ENCODE measurements around the gene VPS35L.

VPS35L gene

DNA sequence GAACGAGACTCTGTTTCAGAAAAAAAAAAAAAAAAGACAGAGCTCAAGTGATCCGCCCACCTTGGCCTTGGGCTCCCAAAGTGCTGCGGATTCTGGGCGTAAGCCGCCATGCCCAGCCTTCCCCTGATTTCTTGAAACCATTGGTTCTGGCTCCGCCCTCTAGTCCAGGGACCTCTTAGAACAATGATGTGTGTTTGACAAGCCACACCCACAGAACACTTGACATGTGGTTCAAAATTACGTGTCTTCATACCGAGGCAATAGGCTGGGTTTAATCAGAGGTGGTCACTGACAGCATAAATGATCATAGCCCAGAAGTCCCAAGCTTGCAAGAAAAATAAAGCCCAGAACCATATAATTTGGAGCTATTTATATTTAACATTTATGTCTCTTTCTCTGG lies 139.5 kb downstream of the VPS35L start:
- no peak for DNase-seq (ENCODE audit: low read depth, low spot score)

DNA sequence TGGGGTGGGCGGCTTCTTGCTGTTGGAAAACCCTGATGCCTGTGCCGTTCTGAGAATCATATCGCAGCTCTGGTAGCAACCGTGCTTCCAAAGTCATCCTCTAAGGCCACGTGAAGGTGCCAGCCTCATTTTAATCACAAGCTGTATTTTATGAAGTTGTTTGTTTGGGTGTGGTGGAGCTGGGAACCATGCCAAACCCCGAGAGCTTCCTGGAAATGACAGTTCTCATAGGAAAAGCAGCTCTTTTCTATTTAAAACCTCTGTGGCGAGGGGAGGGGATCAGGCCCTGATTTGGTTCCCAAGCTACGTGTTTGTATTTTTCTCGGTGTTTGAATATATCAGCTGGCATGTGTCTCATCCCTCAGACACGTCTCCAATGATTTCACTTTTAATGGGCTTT lies 140.8 kb downstream of the VPS35L start:
- DNase-seq (ENCODE audit: low read depth, low spot score) = no peak

DNA sequence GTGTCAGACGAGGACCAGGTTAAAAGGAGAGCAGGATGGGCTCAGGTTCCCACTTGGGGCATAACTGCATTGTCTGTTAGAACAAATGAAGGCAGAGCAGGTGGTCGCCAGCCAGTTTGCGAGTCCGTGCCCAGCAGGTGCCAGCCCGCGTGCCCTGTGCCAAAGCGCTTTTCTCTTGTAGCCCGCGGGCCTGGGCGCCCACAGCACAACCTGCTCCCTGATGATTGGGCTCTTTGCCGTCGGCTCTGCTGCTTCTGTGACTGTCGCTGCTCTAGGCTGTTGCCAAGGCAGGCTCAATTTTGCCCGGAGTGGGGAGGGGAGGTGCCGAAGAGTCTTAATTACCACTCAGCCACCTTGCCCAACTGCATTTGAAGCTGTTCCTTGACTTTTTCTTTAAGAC lies 141.5 kb downstream of the VPS35L start:
- DNase-seq (ENCODE audit: low read depth, low spot score) = no peak

DNA sequence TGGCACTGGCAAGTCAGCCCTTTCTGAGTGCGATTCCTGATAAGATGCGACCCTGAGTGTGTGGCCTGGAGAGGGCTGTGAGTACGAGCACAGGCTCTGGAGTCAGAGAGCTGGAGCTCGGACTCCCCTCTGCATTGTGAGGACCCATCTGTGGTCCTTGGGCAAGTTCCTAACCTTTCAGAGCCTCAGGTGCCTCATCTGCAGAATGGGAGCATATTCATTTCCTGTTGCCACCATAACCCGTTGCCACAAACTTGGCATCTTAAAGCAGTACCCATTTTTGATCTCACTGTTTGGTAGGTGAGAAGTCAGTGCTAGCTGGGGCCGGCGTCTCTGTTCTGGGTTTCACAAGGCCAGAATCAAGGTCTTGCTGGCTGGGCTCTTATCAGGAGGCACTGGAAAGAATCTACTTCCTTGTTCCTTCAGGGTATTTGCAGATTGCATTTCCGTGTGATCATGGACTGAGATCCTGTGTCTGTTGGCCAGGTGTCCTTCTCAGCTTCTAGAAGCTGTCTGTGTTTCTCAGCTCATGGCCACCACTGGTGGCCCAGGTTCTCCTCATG lies 142.3 kb downstream of the VPS35L start:
- DNase-seq (ENCODE audit: low read depth, low spot score) = no peak

DNA sequence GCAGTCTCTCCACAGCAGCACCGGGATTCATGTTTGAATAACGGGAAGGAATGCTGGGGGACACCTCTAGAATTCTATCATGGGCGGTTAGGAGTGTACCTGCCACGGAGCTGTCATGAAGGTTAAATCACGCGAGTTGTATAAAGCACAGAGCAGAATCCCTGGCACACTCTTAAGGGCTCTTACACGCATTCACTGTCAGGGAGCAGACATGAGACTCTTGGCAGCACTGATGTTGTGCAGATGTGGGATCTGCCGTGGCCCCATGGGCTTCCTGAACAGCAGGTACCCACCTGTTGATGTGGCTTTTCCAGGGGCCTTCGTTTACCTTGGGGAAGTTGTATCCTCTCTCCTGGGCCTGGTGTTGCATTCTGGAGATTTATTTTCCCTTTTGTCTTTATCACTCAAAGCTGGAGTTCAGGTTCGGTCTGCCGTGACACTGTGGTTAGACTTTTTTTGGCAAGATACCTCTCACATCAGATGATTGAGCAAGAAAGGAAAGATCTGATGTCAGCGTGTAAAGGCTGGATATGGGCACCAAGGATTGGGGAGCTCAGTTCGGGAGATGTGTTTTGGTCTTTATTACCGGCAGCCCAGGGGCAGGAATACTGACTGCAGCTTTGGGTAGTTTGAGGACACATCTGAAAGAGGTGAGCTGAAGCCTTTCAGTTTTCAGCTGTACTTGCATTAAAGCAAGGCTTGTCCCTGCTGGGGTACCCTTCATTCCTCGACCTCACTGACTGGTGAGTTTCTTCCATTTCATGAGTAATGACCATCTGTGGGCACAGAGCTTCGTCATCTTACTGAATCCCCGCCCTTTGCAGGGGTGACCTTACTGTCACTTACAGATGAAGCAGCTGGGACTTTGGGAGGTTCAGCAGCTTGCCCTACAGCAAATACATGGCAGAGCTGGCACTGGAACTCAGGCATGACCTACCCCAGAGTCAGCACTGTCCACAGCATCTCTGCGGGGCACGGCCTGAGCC lies 143.3 kb downstream of the VPS35L start:
- no peak for DNase-seq (ENCODE audit: low read depth, low spot score)

DNA sequence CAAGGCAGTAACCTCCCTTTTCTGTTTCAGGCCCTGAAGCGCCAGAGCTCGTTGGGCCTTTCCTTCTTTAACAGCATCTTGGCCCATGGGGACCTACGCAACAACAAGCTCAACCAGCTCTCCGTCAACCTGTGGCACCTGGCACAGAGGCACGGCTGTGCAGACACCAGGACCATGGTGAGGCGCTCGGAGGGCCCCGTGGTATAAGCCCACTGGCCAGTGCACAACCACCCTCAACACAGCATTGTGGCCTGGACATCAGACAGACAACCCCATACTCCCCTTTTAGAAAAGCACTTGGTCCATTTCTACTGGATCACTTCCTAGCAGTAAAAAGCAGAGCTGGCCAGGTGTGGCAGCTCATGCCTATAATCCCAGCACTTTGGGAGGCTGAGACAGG lies 144.0 kb downstream of the VPS35L start:
- no peak for DNase-seq (ENCODE audit: low read depth, low spot score)

DNA sequence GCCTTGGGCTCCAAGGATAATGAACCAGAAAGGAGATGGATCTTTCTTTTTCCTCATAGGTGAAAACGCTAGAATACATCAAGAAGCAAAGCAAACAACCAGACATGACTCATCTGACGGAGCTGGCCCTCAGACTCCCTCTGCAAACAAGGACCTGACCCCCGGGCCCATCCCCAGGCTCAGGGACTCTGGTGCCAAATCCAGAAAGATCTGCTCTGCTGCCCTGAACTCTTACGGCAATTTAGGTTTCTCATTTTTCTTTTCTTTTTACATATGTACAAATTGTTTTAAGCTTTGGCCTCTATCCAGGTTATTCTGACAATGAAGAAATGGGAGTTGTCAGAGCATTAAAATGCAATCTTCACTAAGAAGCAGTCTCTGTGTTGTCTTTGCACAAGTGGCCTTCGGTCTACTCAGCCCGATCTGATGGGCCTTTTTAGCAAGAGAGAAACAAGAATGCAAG lies 144.8 kb downstream of the VPS35L start:
- no peak for DNase-seq (ENCODE audit: low read depth, low spot score)

DNA sequence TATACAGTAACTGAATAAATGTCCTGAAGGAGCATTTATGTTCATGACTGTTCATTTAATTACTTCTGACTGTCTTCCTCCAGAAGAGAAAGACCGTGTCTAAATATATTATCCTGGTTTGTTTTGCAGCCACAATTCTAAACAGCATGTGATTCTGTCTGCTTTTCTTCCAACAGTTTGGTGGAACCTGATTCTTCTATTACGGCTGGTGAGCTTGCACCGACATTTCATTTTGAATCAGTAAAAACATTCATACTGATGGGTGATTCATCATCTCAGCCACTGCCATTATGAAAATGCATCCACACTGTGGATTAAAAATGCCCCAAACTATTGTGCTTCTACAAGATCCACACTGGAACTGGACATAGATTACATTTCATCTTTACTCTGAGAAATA lies 145.6 kb downstream of the VPS35L start:
- no peak for DNase-seq (ENCODE audit: low read depth, low spot score)

DNA sequence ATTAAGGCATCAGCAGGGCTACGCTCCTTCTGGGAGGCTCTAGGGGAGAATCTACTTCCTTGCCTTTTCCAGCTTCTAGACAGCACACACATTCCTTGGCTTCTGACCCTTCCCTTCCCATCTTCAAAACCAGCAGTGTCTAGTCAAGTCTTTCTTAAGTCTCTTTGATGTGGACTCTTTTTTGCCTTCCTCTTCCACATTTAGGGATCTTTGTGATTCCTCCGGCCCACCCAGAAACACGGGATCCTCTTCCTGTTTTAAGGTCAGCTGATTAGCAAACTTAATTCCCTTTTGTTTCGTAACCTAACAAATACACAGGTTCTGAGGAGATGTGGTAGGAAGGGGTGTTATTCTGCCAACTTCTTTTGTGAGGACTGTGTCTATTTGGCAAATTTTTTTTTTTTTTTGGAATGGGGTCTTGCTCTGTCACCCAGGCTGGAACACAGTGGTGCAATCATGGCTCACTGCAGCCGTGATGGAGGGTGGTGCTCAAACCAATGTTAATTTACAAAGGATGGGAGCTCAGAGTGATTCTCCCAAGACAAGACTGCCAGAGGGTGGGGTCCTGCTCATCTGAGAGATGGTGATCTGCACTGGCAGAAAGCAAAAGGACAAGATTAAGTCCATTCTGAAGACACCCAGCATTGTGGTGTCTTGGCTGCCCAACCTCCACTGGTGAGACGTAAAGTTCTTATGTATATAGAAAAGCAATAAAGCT lies 147.8 kb downstream of the VPS35L start:
- no peak for DNase-seq (ENCODE audit: low read depth, low spot score)

DNA sequence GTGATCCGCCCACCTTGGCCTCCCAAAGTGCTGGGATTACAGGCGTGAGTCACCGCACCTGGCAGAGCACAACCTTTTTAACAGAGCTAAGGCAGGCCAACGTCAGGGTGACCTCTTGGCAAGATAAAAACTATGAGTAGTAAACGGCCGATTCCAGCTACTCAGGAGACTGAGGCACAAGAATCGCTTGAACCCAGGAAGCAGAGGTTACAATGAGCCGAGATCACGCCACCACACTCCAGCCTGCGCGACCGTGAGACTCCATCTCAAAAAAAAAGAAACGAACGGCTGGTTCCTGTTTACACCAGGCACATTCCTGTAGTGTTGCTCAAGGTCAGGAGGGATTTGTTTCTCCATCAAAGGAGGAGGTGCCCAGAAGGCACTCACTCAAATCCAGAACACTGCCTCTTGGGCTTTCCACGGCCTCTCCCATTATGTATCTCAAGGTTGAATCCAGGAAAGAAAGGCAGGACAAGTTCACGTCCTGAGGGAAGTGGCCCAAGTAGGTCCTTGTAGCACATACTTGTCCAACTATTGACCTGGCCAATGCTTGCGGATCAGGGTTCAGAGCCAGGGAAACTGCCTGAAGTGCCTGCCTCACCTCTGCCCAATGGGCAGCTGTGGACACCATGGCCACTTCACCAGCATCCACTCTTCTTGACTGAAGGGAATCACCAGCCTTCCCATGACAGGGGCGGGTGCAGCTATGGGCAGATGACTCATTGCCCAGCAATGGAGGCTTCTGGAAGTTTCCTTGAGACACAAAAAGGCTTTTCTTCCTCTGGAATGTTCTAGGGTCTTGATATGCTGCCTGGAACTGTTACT lies 149.0 kb downstream of the VPS35L start:
- no peak for DNase-seq (ENCODE audit: low read depth, low spot score)

DNA sequence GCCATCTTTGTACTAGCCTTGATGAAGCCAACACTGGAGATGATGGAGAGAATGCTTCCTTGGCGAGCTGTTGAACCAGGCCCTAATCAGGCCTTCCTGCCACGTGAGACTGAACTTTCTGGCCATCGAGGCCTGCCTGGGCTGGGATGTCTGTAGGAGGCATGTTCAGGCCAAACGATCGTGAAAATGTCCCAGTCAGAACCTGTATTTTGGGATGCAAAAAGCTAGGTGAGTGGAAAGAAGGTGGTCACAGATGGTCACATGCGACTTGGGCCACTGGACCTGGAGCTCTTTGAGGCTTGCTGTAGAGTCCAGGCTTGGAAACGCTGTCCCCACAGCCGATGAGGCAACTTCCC lies 149.6 kb downstream of the VPS35L start:
- no peak for DNase-seq (ENCODE audit: low read depth, low spot score)

DNA sequence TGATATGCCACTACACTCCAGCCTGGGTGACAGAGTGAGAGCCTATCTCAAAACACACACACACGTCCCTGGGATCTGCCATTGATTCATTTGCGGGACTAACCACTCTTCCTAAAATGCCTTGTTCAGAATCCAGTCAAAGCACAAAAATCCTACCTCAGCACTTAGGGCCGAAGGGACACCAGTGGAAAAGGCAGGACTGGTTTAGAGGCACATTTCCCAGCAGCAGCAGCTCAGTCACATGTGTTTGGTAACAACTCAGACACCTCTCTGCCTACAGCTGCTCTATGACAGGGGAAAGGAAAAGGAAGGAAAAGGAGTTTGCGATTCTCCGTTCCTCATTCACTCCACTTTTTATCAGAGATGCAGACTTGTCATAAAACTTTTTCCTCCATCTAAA lies 150.3 kb downstream of the VPS35L start:
- DNase-seq (ENCODE audit: low read depth, low spot score) = no peak

DNA sequence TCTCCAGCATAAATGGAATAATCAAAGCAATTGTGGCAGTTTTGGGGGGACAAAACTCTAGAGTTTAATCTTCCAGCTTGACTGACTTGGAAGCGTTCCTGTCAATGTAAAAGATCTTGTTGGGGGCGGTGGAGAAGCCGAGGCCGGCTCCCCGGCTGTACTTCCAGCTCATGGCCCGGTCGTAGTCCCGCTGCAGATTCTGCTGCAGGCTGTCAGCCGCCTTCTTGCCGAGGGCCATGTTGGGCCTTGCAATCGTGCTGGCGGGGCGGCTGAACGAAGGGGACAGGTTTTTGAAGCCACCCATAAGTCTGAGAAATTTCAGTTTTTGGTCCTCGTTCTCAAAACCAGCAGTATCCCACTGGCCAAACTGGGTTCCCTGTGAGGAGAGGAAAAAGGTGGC lies 151.3 kb downstream of the VPS35L start:
- DNase-seq (ENCODE audit: low read depth, low spot score) = no peak

DNA sequence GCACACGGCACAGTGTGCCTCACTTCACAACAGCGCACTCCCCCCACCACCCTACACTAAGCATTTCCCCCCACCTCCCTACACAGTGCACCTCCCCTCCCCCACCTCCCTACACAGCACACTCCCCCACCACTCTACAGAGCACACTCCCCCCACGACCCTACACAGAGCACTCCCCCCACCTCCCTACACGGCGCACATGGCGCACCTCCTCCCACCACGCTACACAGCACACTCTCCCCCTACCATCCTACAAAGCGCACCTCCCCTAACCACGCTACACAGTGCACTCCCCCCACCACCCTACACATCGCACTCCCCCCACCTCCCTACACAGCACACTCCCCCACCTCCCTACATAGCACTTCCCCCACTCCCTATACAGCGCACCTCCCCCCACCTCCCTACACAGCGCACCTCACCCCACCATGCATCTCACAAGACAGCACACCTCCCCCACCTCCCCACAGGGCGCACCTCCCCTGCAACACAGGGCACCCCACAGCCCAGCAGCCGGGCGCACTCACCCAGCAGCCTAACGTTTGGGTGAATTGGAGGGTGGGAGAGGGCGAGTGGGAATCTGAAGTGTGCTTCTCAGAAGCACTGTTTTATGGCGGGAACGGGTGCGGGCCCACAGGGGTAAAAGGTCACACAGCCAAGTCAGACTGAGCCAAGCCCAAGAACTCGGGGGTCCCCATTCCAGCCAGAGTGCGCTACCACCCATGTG lies 152.2 kb downstream of the VPS35L start:
- no peak for DNase-seq (ENCODE audit: low read depth, low spot score)

DNA sequence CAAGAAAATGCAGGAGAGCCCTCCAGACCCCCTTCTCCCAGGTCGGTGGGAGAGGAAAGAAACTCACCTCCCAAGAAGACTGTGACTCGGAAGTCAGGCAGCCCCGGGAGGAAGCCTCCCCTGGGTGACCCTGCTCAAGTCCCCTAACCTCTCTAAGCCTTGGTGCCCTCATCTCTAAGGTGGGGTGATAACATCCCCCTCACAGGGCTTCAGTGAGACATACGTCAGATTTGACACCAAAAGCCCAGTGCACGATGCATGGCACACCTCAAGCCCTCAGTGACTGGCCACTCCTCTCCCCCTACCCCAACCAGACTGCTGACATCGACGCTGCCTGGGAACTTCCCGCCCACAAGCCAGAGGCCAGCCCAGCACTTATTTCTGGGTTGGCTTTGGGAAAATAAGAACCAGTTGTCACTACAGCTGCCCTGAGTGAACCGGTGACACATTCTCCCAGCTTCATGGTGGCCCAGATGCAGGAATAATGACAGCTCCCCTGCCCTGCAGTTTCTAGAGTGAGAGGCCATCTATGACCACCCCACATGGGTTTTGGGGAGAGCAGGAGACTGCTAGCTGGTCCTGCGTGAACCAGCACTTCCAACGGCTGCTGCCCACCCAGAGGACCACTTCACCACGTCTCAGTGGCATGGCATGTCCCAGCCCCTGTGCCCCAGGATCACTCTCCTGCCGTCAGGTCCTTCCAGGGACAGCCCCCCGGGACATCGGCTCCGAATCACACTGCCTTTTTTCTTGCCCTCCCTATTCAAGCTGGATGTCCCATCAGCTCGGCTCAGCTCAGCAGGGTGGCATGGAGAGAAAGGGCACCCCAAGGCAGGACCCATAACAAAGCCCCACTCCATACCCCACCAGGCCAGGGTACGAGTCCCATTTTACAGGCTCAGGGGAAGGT lies 153.0 kb downstream of the VPS35L start:
- DNase-seq (ENCODE audit: low read depth, low spot score) = no peak

DNA sequence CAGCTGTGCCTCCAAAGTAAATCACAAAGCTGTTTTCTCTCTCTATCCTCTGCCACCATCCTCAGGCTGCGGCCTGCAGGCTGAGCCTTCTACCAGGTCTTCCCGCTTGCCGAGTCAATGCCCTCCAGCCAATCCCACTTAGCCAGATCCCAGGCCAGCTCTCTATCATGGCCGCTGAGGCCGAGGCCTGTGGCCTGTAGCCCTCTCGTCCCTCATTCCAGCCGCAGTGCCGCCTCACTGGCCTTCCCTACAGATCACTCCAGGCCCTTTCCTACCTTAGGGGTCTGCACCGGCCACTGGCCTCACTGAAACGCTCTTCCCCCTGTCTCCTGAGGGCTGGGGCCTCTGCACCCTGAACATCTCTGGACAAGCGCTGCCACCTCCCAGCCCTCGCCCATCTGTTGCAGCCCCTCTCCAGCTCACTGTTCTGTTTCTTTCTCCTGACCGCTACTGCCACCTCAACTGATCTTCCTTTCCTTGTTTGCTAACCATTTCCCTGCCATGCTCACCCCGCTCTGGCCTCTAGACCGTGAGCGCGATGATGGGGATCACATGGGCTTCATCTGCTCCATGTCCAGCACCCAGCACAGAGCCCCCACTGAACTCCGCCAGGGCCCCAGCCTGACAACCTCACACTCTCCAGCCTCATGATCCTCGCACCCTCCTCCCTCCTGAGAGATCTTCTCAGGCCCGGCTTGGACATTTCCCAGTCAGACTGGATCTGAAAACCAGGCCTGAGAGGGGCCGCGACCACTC lies 154.1 kb downstream of the VPS35L start:
- no peak for DNase-seq (ENCODE audit: low read depth, low spot score)

DNA sequence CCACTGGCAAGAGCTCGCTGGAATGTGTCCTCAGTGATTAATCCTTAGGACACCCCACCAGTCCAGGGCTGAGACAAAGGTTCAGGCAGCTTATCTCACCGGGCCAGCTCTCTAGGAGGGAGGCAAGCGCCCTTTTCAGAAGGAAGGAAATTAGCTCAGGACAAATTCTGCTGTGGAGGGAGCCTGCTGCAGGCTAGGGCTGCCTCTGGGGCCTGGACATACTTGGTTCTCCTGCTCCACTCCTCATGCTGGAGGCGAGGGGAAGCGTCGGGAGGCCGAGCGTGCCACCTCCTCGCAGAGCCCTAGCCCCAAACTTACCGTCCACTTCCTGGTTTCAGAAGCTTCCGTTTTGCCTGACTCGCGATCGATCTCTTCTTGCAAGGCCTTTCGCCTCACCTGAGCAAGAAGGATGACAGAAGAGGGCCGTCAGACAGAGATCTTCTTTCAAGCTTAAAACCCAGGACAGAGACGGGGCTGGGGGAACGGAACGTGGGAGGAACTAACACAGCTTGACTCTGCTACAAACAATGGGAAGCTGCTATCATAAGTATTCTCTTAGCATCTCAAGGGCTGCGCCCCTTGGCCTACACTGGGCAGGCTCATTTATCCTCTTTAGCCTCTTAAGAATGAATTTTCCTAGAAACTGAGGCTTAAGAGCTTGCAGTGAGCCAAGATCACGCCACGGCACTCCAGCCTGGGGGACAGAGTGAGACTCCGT lies 154.8 kb downstream of the VPS35L start:
- no peak for DNase-seq (ENCODE audit: low read depth, low spot score)

DNA sequence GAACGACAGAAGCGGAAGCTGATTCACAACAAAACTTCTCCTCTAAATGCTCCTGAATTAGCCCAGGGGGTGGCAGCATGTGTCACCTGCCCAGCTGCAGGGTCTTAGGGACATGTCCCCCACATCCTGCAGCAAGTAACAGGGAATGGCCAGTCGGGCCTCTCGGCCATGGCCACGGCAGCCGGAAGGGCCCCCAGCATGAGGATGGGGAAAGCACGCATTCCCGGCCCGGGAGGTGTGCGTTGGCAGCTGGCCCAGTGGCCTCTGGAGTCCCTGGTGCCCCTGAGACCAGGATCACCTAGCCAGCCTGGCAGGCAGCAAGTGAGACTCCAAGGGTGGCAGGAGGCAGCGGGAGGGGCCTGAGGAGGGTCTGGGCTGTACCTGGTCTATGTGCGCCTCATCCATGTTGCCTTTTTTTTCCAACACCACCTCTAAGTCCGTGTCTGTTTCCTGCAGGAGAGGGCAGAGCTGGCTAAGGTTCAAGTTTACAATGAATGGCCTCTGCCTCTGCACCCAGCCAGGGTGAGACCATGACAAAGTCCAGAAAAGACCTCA lies 155.6 kb downstream of the VPS35L start:
- no peak for DNase-seq (ENCODE audit: low read depth, low spot score)
